ENCODE measurements around the gene PELI3. TPM values are rescaled to one million over a fixed set of nuclear protein-coding genes. Genes with fewer than 3 reads are reported as not detected.

PELI3 gene
- total RNA-seq, 1 donor from 2014 or later: 21.6 TPM

DNA sequence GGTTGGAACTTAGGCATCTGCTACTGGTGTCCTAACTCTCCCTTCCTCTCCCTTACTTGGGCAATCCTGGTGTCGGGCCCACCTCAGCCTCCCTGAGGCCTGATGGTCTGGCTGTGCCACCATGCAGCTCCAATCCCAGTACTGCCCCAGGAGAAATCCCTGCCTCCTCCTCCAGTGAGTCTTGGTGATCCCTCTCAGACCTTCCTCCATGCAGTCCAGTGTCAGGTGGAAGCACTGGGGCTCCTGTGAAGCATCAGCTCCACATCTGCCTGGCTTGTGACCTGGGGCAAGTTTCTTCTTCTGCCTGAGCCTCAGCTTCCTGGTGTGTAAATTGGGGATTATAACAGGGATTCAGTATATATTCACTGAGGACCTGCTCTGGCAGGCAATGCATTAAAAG, 1.8 kb upstream of the PELI3 start:
- intact Hi-C loops (cut with DNase I): no loop called here
- H3K4me1 ChIP-seq: peaks cover 27% of the 10 kb centered on the region
- H3K9me3 ChIP-seq: no peaks in the 10 kb centered on the region
- H3K4me3 ChIP-seq: no peak overlapping the region
- DNase-seq (ENCODE audit: extremely low spot score in 2 of 2): no peak
- no peak overlapping the region for H3K27ac ChIP-seq
- no peak for TF ChIP-seq POLR2A (IDR thresholded peaks at IDR 0.05)
- TF ChIP-seq CTCF (IDR thresholded peaks at IDR 0.05): no peak
- no peak for TF ChIP-seq POLR2AphosphoS5 (IDR thresholded peaks at IDR 0.05; ENCODE audit: insufficient read depth in 1 of 2, low read depth in 1 of 2)
- H3K27me3 ChIP-seq: no peaks in the 10 kb centered on the region
- H3K36me3 ChIP-seq: no peaks in the 10 kb centered on the region

DNA sequence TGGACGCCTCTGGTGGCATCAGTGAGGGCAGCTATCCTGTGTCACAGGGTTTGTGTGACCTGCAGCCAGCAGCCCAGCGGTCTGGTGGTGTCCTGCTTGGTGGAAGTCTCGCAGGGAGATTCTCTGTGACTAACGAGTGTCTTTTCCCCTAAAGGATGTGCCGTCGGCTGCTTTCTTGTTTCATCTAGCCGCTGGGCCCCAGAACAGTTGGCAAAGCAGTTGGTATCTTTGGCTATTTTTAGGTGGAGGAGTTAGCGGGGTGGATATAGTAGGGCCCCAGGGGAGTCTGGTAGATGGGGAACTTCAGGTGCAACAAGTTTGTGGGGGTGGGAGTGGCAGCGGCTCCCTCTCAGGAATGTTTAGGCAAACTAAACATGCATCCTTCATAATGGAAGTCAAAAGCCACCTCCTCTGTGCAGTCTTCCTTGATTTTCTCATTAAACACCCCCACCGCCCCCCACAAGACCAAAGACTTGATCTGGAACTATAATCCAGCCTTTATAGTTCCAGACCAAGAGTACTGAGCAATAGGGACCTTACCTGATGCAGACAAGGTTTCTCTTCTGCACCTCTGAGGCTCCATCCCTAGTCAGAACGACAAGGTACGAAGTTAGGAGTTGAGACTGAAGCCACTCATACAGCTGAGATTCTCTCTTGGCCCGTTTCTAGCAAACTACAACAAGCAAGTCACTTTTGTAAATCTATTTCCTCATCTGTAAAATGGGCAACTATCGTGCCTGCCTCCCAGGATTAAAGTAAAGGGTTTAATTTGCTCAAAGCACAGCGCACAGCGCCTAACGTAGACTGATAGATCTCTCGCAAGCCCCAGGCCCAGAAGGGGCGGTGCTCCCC, 1.1 kb upstream of the PELI3 start:
- intact Hi-C loops (cut with DNase I): no loop called here
- H3K9me3 ChIP-seq: no peaks in the 10 kb centered on the region

GRCh38 chr11:66467034-66467659, 442 bp downstream of the PELI3 start:
- peak in 1 of 2 donors; percentile 84 for DNase-seq (ENCODE audit: extremely low spot score in 2 of 2)
- H3K4me1 ChIP-seq: peaks cover 27% of the 10 kb centered on the region
- H3K36me3 ChIP-seq: peaks cover 0 to 5% of the 10 kb centered on the region in 2 donors

More for the DNA sequence above, 1.1 kb upstream of the PELI3 start:
- peaks cover 27% of the 10 kb centered on the region for H3K4me1 ChIP-seq
- peak overlapping the region; percentile 70 to 99 for H3K4me3 ChIP-seq
- peak in 1 of 2 donors; percentile 82 for DNase-seq (ENCODE audit: extremely low spot score in 2 of 2)
- no peaks in the 10 kb centered on the region for H3K36me3 ChIP-seq
- TF ChIP-seq POLR2AphosphoS5 (IDR thresholded peaks at IDR 0.05; ENCODE audit: insufficient read depth in 1 of 2, low read depth in 1 of 2) (no peak), CTCF (IDR thresholded peaks at IDR 0.05) (no peak), POLR2A (IDR thresholded peaks at IDR 0.05) (no peak)
- H3K27me3 ChIP-seq: no peaks in the 10 kb centered on the region
- peak overlapping the region; percentile 78 for H3K27ac ChIP-seq

GRCh38 chr11:66467756-66468155, 1.1 kb downstream of the PELI3 start:
- DNase-seq (ENCODE audit: extremely low spot score in 2 of 2): peak in 1 of 2 donors; percentile 84
- H3K4me3 ChIP-seq: peak overlapping the region; percentile 70 to 99
- H3K27ac ChIP-seq: peak overlapping the region; percentile 66
- H3K9me3 ChIP-seq: no peaks in the 10 kb centered on the region
- peaks cover 0 to 11% of the 10 kb centered on the region in 2 donors for H3K36me3 ChIP-seq
- peaks cover 27% of the 10 kb centered on the region for H3K4me1 ChIP-seq
- no peak for TF ChIP-seq POLR2AphosphoS5 (IDR thresholded peaks at IDR 0.05; ENCODE audit: insufficient read depth in 1 of 2, low read depth in 1 of 2)
- TF ChIP-seq POLR2A (IDR thresholded peaks at IDR 0.05): no peak
- TF ChIP-seq CTCF (IDR thresholded peaks at IDR 0.05): no peak
- H3K27me3 ChIP-seq: no peaks in the 10 kb centered on the region
- intact Hi-C loops (cut with DNase I): no loop called here

More at GRCh38 chr11:66467034-66467659, 442 bp downstream of the PELI3 start:
- intact Hi-C loops (cut with DNase I): no loop called here
- Histone ChIP-seq H3K9me3 (no peaks in the 10 kb centered on the region), H3K27ac (peak overlapping the region; percentile 66), H3K4me3 (peak overlapping the region; percentile 70 to 99), H3K27me3 (no peaks in the 10 kb centered on the region)
- TF ChIP-seq CTCF (IDR thresholded peaks at IDR 0.05) (no peak), POLR2A (IDR thresholded peaks at IDR 0.05) (no peak), POLR2AphosphoS5 (IDR thresholded peaks at IDR 0.05; ENCODE audit: insufficient read depth in 1 of 2, low read depth in 1 of 2) (no peak)

Measured in vagina (tissue), 2 donors.